HG03460 (cell line): ENCODE data around the gene KLHL29.

Experiments used
- ATAC-seq: cut with Tn5 transposase; IDR thresholded peaks from one replicate; pipeline ENCODE4 v1.9.1; 2021; ENCODE audit not compliant: unreplicated experiment

The KLHL29 gene

DNA sequence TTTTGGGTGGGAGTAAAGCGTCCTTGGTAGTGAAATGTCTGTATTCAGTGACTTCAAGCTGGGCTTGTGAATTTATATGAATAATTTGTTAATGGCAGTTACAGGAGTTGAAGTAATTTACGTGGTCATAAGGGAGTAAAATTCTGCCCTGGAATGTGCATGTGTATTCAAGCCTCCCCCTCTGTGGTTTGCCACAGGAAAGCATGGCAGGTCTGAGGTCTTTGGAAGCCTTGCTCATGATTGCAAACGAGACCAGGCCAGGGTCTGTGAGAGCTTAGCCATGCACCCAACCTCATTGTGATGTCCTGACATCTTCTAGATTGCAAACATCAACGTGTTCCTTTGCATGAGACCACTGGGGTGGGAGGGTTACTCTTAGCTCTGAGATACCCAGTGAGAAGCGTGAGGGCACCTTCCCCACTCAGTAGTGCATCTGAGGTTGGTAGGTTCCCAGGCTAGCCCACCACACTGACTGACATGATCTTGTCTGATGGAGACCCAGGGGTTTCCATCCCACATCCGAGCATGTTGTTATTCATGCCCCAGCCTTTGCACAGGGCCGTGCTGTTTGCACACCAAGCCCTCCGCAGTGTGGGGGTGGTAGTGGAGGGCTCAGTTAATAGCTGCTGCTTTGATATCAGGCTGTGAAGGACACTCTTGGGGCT lies 216.5 kb downstream of the KLHL29 start:
- ATAC-seq: no peak

DNA sequence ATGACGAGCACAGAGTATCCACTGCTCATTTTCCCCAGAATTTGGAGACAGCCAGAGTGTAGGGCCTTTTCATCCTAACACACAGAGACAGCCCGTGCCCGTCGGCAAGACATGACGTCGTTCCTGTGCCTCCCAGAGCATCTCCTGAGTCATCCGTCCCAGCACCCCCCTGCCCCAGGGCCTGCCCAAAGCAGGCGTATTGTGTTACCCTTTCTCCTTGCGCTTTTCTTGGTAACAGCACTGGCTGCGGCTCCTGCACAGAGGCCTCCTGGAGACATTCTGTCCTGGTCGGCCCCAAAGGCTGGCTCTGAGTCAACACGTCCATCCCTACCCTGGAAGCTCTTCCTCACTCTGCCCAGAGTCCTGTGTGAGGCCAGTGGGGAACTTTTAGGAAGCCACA lies 217.1 kb downstream of the KLHL29 start:
- no peak for ATAC-seq

DNA sequence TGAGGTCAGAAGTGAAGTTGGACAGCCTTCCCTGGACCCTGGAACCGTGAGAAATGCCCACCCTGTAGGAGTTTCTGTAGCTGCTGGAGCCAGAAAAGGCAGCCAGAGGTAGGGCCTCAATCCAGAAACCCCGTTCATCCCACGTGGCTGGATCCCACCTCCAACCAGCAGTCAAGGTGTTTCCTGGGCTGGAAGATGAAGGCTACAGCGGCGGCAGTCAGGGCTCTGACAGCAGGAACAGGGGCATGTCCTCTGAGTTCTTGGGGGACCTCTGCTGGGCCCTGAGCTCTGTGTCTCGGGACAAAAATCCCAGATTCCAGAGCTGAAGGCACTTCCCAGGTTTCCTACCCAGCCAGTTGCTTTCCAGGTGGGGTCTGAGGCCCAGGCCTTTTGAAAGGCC lies 218.2 kb downstream of the KLHL29 start:
- ATAC-seq: no peak

DNA sequence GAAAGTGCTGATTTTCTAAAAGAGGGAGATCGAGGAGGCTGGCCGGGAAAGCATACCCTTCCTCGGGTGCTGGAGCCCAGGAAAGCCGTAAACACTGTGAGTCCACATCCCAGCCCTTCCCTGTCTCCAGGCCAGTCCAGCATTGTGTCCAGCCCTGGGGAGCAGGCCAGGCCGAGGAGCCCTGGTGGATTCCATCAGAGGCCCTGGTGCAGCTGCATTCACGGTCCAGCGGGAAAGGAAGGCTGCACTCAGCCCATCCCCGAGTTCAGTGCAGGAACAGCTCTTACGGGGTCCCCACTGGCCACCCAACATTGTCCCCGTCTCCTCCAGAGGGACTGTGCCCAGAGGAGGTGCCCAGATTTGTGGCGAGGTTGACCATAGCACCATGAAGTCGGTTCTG lies 218.6 kb downstream of the KLHL29 start:
- ATAC-seq: no peak

DNA sequence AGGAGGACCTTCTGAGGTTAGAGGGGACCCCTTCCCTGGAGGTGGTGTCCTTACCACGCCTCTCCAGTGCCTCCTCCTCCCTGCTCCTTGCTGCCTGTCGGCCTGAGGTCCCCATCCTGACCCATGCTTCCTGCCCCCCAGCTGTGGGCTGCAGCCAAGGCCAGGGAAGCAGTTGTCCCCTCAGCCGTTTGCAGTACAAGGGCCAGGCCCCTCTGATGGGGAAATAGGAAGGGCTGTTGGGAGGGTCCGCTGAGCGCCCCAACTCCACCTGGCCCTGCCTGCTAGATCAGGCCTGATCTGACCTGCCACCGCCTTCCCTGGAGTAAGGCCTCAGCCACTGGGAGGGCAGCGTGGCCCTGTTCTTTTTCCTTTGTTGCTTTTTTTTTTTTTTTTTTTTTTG lies 219.8 kb downstream of the KLHL29 start:
- ATAC-seq: no peak

DNA sequence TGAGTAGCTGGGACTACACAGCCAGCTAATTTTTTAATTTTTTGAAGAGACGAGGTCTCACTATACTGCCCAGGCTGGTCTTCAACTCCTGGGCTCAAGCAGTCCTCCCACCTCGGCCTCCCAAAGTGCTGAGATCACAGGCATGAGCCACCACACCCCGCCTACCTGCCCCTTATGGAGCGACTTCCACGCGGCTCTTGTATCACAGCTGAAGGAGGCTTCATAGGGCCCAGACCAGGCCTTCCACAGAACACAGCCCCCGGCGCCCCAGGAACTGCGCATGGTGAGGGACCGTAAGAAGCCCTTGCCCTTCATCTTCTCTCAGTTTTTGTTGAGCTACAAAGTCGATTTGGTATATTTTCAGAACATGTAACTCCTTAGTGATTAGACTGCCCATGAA lies 220.3 kb downstream of the KLHL29 start:
- no peak for ATAC-seq

DNA sequence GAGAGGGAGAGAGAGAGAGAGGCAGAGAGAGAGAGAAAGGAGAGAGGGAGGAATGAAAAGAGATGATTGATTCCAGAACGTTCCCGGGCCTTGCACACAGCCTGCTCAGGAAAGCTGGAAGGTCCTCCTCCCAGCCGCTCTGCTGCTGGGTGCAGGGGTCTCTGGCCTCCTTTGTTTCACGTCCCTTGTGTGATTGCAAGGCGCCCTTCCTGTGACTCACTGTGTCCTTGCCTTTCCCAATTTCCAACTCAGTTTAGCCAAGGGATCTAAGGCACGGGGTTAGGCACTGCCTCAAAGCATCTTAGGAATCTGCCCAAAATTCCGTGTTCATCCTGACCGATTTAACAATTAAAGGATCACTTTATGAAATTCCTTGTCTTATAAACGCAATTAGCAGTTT lies 221.2 kb downstream of the KLHL29 start:
- no peak for ATAC-seq

DNA sequence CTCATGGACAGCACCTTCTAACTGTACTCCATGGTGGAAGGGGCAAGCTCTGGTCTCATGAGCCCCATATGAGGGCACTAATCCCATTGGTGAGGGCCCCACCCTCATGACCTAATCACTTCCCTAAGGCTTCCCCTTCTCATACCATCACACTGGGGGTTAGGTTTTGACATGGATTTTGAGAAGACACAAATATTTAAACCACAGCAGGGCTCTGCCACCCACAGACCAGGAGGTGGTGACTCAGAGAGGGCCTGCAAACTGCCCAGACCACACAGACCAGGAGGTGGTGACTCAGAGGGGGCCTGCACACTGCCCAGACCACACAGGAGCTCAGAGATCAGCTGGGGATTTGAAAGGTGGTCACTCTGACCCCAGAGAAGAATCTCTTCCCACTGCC lies 222.0 kb downstream of the KLHL29 start:
- ATAC-seq: no peak

DNA sequence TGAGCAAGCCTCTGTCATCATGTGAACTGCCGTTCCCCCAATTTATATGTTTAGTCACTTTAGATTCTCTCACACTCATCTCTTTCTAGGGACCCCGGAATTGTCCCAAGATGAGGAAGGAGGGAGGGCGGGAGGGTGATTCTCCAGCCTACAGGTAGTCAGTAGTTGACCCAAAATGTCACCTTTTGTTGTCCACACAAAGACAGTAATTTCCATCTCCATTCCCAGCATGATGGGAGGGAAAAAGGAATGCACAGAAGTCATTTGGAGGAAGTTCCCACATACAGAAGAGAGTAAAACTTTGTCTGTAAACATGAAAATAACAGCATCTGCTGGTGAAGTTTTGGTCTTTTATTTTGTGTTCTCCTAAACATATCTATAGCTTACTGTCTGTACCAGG lies 222.9 kb downstream of the KLHL29 start:
- no peak for ATAC-seq

DNA sequence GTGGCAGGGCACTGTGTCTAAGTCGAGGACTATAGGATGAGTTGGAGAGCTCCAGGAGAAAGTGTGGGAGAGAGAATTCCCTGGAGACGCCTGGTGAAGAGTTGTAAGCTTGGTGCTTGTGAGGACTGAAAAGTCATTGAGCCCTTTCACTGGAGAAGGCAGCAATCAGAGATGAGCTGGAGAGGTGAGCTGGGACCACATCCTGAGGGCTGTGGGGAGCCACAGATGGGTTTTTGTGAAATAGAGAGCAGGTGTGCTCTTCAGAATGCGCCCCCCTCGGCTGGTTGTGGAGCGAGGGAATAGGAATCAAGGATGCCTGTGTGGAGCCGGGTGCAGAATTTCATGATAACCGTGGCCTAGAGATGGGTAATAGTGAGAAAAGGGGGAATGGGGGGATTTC lies 224.3 kb downstream of the KLHL29 start:
- no peak for ATAC-seq

DNA sequence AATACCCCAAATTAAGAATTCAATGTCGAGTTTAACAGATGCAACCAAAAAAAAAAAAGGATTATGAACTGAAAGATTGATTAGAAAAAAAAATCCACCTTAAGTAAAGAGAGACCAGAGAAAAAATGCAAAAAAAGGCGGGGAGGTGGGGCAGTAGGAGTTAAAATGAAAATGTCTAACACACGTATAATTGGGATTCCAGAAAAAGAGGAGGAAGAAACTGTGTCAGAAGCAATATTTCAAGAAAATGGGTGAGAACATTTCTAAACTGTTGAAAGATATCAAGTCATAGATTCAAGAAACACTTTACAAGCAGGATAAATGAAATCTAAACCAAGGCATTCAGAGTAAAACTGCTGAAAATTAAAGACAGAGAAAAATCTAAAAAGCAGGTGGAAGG lies 226.9 kb downstream of the KLHL29 start:
- ATAC-seq: no peak

DNA sequence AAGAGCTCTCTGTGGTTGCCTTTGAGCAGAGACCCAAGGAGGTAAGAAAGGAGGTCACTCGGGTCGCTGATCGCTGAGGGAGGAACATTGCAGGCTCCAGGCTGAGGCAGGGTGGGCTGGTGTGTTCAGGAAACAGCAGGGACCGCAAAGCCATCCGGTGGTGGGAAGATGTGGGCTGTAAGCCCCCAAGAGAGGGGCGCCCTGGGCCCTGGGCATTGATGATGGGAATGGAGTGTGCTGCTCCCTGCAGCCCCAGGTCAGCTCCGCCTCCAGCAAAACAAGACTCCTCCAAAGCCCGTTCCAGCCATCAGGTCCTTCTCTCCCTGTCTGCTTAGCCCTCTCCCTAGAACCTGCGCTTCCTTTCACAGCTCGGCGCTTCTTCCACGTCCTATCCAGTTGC lies 229.7 kb downstream of the KLHL29 start:
- no peak for ATAC-seq

DNA sequence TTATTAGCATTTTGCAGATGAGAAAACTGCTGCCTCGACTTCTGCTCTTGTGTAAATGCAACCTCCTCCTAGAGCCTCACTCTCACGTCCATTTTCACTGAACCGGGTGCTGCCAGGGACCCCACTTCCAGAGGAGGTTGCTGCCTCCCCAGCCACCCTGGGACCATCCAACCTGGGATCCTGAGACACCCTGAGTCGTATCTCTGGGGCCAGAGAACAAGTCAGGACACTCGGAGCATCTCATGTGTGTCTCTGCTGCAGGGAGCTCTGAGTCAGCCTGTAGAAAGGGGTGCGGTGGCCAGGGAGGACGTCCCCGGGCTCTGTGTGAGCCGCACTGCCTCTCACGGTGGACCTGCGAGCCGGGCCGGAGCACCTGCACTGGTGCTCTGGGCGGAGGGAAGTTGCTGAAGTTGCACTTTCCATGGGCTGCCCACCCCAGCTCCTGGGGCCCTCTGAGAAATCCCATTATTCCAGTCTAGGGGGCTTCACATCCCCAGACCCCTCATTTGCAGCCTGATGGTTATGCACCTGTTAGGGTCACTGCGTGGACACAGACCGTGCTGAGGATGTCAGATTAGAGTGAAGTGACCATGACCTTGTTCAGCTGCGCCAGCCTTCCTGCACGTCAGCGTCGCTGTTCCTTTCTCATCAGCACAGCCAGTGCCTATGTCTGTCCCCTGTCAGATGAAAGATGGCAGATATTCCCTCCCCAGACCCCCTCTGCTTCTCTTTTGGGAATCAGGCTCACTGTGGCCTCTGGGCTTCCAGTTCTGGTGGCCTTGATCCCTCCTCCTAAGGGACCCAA lies 230.4 kb downstream of the KLHL29 start:
- no peak for ATAC-seq

DNA sequence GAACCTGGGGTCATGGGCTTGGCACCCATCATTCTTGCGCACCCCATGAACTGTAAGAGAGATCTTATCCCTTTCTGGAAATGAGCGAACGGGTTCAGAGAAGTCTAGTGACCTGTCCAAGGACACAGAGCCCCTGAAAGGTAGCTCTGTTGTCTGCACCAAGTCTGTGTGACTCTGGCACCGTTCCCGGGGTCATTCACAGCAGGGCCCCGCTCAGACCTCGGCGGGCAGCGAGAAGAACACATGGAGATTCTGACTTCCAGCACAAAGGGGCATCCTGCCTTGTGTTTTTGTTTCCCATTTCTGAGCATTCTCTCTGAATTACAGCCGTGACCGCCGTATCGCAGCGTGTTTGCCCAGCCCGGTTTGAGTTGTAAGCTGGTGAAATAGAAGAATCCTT lies 231.7 kb downstream of the KLHL29 start:
- no peak for ATAC-seq

DNA sequence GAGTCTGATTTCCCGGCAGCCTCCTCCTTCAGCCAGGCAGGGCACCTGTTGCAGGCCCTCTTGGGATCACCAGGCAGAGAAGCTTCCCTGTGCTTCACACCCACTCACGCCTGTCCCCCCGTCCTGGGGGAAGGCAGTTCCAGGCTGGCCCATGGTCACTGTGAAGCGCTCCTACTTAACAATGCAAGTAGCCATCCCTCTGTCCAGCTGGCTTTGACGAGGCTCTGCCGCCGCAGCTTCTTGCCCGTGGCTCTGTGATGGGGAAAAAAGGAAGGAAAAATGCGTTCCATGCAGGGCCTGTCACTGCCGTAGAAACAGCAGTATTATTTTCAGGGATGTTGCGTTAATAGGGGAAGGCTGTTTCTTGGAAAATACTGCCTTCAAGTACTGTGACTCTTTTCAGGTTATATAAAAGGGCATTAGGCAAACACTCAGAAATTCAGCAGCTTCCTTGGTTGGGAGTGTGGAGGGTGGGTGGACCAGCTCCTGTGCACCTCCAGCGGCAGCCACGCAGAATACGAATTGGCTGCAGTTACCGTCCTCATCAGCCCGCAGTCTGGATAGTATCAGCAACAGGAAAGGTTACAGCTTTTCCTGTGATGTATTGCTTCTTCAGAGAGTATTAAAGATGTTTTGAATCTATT lies 232.3 kb downstream of the KLHL29 start:
- no peak for ATAC-seq

DNA sequence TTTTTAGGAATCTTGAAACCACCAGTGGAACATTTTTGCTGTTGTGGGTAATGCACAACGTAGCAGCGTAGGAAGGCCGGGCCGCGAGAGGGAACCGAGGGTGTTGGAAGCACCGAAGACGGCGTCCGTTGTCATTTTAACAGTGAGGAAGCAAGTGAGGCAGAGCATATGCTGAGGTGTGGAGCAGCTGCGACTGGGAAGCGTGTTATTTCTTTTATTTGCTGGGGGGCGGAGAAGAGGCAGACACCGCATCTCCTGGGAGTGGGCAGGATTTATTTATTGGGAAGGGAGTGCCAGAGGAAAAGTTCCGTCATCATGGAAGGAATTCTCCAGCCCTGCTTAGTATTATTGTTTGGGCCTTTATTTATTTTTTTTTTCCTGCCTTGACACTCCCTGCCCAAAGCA lies 232.8 kb downstream of the KLHL29 start:
- ATAC-seq: no peak

DNA sequence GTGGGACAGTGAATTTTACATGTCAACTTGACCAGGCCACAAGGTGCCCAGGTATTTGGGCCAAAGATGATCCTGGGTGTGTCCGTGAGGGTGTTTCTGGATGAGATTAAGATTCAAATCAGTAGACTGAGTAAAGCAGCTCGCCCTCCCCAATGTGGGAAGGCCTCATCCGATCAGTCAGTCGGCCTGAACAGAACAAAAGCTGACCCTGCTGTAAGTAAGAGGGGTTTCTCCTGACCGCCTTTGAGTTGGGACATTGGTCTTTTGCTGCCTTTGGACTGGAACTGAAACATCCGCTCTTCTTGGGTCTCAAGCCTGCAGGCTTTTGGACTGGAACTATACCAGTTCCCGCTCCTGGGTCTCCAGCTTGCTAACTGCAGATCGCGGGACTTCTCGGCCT lies 233.3 kb downstream of the KLHL29 start:
- ATAC-seq: no peak

DNA sequence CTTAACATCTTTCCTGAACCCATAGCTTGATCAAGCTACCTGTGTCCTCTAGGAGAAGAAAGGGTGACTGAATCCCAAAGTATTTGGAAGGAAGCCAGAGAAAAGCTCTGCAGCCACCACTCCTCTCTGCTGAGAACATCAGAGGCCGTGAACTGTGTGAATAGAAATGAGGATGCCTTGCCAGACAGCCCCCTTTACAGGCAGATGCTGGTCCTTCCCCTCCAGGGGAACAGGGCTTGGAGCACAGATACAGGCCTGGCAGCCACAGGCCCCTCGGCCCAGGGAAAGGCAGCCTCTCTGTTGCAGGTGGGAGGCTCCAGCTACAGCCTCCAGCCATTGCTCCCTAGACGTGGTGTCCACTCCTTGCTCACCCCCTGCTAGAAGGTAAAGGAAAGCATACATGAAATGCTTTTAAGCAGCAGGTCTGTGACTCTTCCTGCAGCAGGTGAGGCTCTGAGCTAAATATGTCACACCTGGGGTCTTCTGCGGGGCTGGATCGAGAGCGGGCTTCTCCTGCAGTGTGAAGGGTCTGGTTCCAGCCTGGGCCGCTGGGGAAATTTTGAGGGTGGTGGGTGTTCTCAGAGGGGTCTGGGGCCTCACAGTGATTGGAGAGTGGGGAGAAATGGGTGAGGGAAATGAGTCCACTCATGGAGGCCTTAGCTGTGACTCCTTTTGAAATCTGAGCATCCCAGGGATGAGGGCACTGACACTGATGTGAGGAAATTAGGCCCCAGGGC lies 234.0 kb downstream of the KLHL29 start:
- ATAC-seq: no peak

DNA sequence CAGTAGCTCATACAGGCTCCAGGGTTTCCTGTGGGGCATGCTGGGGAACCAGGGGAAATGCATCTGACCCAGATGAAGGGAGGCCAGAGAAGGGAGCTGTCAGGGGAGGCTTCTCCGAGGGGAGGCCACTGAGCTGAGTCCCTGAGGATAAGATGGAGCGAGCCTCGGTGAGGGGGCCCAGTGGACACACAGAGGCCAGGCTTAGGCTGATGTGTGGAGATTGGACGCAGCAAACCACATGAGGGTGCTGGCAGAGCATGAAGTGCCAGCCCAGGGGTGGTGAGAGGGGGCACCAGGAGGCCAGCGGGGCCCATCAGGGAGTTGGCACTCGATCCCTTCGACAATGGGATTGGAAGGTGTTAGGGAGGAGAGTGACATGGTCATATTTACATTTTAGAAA lies 235.0 kb downstream of the KLHL29 start:
- ATAC-seq: no peak

DNA sequence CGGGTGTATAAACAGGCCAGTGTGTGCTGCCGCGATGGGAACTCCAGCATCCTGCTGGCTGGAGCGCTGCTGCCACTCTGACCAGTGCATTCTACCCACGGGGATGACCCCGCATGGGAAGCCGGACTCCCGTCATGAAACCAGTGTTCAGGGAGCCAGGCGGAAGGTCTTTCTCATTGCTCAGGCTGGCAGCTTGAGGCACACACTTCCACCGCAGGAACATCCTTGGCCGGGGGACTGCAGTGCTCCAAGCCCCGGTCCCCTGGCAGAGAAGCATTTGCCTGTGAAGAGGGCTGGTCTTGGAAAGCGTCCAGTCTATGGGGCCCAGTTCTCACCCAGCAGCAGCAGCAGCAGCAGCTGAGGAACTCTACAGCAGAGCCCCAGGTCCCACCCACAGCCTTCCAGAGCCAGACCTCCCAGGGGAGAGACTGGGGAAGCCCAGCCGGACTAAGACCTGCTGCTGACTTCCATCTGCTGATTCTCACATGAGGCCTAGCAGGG lies 235.9 kb downstream of the KLHL29 start:
- no peak for ATAC-seq

DNA sequence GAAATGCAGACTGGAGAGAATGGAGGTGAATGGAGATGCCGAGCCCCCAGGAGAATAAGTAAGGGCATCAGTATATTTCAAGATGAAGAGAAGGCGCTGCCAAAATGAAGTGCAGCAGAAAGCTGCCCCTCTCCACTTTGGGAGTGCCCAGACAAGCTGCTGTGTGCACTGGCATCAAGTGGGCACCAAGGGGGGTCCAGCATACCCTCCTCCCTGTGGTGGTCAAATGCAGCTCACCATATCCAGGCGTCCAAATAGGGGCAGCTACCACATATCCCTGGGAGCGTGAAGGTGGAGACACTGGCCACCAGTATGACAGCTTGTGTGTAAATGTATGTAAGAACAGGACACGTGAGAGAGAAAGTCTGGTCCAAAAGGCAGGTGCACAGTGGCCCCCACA lies 236.6 kb downstream of the KLHL29 start:
- no peak for ATAC-seq
